HAP-1 (cell line): ENCODE results near the gene SHISA5.
"Not testable (repeated sequence)": the region's sequence is repeated elsewhere in the genome, so short reads cannot be mapped to it uniquely, and the experiment has no call there.

ENCODE experiments used
- DNase-seq, 2 experiments: peaks; one replicate each; pipeline ENCODE4 v3.0.0-alpha.2; 2016 to 2020; ENCODE audit warnings: low spot score in 2 of 2
- H3K27me3 ChIP-seq: fragments of 250-450 bp; sonication (Bioruptor Pico); 2 replicates; pipeline ENCODE4 v1.5.1; 2020; ENCODE audit warnings: low read depth, mild to moderate bottlenecking, moderate library complexity
- H3K36me3 ChIP-seq: fragments of 250-450 bp; sonication (Bioruptor Pico); replicated peaks from 2 replicates; pipeline ENCODE4 v1.5.1; 2020; ENCODE audit warnings: mild to moderate bottlenecking
- H3K4me1 ChIP-seq: fragments of 250-450 bp; sonication (Bioruptor Pico); 2 replicates; pipeline ENCODE4 v1.5.1; 2020; ENCODE audit warnings: mild to moderate bottlenecking
- H3K4me3 ChIP-seq: fragments of 250-450 bp; sonication (Bioruptor Pico); 2 replicates; pipeline ENCODE4 v1.5.1; 2020; ENCODE audit warnings: mild to moderate bottlenecking, moderate library complexity
- H3K9me3 ChIP-seq: fragments of 250-450 bp; sonication (Bioruptor Pico); 2 replicates; pipeline ENCODE4 v1.5.1; 2020; ENCODE audit warnings: mild to moderate bottlenecking, moderate library complexity
- in situ Hi-C: fragments of 300-500 bp; cut with MboI; formaldehyde crosslinking; loops from 3 replicates; pipeline ENCODE4 v1.14.3; 2020; ENCODE audit warnings: low sequenced_read_pairs, inconsistent platforms, mixed read lengths

SHISA5 gene

DNA sequence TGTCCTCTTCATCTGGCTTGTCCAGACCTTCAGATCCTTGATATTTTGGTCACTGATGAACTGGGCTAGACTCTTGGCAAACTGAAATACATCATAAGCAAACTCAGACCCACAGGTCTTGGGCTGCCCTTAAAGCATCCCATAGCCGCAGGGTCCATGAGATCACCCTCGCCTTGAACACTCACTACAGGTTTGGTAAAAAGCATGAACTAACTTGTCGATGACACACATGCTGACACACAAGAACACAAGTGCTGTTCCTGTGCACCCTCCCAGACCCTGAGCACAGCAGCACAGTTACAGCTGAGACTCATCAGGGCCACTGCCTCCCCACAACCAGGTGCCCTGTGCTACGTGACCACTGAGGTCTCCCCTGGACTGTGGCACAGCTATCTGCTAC, 31.6 kb upstream of the SHISA5 start:
- DNase-seq = no peak
- Histone ChIP-seq H3K4me3 (no peak overlapping the region), H3K4me1 (peaks cover 4% of the 10 kb centered on the region), H3K36me3 (no peaks in the 10 kb centered on the region), H3K9me3 (no peaks in the 10 kb centered on the region), H3K27me3 (no peaks in the 10 kb centered on the region)
- in situ Hi-C loops = no loop called here

DNA sequence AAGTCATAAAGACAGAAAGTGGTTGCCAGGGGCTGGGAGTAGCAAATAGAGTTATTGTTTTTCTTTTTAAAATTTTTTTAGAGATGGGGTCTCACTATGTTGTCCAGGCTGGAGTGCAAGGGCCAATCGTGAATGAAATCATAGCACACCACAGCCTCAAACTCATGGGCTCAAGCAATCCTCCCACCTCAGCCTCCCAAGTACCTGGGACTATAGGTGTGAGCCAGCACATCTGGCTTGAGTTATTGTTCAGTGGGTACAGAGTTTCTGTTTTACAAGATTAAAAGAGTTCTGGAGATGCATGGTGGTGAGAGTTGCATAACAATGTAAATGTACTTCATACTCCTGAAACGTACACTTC, 29.0 kb upstream of the SHISA5 start:
- Histone ChIP-seq H3K9me3 (no peaks in the 10 kb centered on the region), H3K4me1 (peaks cover 4% of the 10 kb centered on the region), H3K27me3 (no peaks in the 10 kb centered on the region), H3K4me3 (no peak overlapping the region), H3K36me3 (no peaks in the 10 kb centered on the region)
- DNase-seq = peak in 1 of 2 experiments; percentile 11
- in situ Hi-C loops = no loop called here

DNA sequence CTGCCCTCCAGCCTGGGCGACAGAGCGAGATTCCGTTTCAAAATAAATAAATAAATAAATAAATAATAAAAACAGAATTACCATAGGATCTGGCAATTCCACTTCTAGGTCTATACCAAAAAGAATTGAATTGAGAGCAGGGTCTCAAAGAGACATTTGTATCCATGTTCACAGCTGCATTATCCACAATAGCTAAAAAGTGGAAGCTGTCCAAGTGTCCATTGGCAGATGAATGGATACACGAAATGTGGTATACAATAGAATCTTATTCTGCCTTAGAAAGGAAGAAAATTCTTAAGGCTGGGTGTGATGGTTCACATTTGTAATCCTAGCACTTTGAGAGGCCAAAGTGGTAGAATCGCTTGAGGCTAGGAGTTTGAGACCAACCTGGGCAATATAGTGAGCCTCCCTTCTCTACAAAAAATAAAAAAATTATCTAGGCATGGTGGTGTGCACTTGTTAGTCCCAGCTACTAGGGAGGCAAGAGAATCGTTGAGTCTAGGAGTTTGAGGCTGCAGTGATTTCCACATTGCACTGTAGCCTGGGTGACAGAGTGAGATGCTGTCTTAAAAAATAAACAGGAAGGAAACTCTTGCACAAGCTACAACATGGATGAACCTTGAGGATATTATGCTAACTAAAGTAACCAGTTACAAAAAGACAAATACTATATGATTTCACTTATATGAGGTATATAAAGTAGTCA, 28.4 kb upstream of the SHISA5 start:
- Histone ChIP-seq H3K36me3 (no peaks in the 10 kb centered on the region), H3K9me3 (no peaks in the 10 kb centered on the region), H3K27me3 (no peaks in the 10 kb centered on the region), H3K4me3 (no peak overlapping the region), H3K4me1 (peaks cover 4% of the 10 kb centered on the region)
- DNase-seq = no peak
- in situ Hi-C loops = no loop called here

DNA sequence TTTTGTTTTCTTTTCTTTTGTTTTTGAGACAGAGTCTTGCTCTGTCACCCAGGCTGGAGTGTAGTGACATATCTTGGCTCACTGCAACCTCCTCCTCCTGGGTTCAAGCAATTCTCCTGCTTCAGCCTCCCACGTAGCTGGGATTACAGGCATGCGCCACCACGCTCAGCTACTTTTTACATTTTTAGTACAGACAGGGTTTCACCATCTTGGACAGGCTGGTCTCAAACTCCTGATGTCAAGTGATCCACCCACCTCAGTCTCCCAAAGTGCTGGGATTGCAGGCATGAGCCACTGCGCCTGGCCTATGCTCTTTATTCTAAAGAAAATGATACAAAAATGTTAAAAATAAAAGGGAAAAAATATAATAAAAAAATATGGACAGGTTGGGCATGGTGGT, 26.7 kb upstream of the SHISA5 start:
- in situ Hi-C loops, DNase-seq, H3K27me3 ChIP-seq, H3K4me3 ChIP-seq, H3K9me3 ChIP-seq, H3K36me3 ChIP-seq, H3K4me1 ChIP-seq: not testable (repeated sequence)

DNA sequence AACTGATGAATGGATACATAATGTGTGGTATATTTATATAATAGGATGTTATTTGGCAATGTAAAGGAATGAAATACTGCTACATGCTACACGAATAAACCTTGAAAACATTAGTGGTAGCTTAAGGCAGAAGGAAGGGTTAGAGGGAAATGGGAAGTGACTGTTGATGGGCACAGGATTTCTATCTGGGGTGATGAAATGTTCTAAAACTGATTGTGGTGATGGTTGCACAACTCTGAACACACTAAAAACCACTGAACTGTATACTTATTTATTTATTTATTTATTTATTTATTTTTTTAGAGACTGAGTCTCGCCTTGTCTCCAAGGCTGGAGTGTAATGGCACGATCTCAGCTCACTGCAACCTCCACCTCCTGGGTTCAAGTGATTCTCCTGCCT, 24.8 kb upstream of the SHISA5 start:
- Histone ChIP-seq H3K4me3 (no peak overlapping the region), H3K27me3 (no peaks in the 10 kb centered on the region), H3K36me3 (no peaks in the 10 kb centered on the region), H3K4me1 (peaks cover 4% of the 10 kb centered on the region), H3K9me3 (no peaks in the 10 kb centered on the region)
- no peak for DNase-seq
- in situ Hi-C loops = no loop called here

DNA sequence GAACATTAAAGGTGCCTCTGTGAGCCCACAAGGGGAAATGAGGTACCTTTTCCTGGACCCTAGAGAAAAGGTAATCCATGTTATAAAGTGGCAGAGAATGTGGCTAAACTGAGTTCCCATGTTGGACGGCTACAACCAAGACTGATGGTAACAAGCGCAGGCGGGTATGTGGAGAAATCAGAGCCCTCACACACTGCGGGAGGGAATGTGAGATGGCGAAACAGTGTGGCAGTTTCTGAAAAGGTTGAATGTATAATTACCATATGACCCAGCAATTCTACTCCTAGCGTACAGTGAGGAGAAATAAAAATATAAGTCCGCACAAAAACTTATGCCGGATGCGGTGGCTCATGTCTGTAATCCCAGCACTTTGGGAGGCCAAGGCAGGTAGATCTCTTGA, 24.1 kb upstream of the SHISA5 start:
- Histone ChIP-seq H3K27me3 (no peaks in the 10 kb centered on the region), H3K4me3 (no peak overlapping the region), H3K4me1 (peaks cover 4% of the 10 kb centered on the region), H3K9me3 (no peaks in the 10 kb centered on the region), H3K36me3 (no peaks in the 10 kb centered on the region)
- no peak for DNase-seq
- in situ Hi-C loops = no loop called here

DNA sequence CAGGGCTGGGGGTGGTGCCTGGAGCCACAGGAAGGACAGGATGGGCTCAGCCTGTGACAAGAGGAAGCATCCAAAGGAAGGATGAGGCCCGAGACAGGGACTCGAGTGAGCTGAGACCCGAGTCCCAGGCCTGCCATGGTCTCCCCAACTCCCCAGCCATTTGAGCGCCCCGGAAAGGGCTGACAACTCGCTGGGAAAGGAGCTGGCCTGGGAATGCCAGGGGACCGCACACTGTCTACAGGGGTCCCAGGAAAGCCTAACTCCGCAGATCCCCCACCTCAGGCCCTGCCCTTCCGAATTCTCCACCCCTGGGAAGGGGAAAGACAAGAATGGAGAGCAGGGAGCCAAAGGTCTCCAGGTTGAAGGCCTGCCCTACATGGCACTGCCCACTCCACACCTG, 21.0 kb upstream of the SHISA5 start:
- no peak for DNase-seq
- Histone ChIP-seq H3K4me3 (no peak overlapping the region), H3K27me3 (no peaks in the 10 kb centered on the region), H3K9me3 (no peaks in the 10 kb centered on the region), H3K36me3 (no peaks in the 10 kb centered on the region), H3K4me1 (no peaks in the 10 kb centered on the region)
- in situ Hi-C loops = no loop called here

DNA sequence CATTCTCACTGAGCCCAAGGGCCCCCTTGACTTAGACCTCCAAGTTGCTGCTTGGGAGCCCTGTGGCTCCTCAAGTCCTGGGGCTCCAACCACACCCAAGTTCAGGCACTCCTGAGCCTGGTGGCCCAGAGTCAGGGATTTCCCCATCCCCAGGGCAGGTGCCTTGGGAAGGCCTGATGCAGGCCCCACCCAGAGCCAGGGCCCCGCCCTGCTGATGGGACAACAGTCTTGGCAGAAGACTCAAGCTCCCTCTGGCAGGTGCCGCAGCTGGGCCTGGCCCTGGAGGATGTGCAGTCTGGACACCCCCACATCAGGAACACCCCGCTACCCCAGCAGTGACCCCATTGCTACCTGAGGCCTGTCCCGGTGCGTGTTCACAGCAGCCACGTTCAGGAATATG, 17.7 kb upstream of the SHISA5 start:
- in situ Hi-C loops = no loop called here
- Histone ChIP-seq H3K36me3 (no peaks in the 10 kb centered on the region), H3K27me3 (no peaks in the 10 kb centered on the region), H3K9me3 (no peaks in the 10 kb centered on the region), H3K4me1 (no peaks in the 10 kb centered on the region), H3K4me3 (no peak overlapping the region)
- no peak for DNase-seq

DNA sequence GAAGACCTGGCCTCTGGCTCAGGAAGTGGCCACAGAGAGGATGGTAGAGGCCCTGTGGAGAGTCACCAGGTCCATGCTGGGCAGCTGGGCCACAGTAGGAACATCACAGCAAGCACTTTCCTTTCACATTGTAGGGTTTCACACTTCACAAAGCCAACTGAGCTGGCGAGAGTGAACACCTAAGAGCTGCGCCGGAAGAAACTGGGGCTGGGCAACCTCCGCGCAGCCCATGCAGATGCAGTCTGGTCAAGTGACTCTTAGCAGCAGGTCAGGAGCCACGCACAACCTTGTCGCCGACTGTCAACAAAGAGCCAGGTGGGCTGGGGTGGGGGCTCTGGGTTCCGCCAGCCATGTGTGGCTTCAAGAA, 15.3 kb upstream of the SHISA5 start:
- Histone ChIP-seq H3K9me3 (no peaks in the 10 kb centered on the region), H3K36me3 (no peaks in the 10 kb centered on the region), H3K4me1 (no peaks in the 10 kb centered on the region), H3K27me3 (no peaks in the 10 kb centered on the region), H3K4me3 (no peak overlapping the region)
- DNase-seq = no peak
- in situ Hi-C loops = no loop called here

DNA sequence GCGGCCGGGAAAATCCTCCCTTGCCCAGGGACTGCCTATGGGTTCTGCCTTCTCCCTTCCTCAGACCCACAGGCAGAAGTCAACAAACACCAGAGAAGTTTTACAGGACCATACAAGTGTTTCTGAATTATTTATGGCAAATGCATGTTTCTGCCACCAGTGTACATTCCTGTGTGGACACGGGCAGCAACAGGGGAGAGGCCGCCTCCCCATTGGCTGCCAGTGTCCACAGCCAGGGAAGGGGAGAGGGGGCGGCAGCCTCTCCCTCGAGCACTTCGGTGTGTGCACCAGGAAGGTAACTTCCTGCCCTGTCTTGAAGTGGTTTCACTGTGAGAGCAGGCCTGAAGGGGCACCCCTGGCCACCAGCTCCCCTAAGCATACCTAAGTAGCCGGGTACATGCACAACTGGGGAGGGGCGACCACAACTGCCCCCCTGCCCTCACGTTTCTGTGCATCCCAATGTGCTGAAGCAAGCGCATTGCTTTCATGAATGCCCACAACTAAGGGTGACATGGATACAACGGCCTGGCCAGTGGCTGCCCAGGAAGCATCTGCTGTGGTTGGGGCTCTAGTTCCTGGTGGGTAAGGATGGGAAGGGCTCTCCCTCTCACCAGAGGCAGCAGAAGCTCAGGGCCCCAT, 14.8 kb upstream of the SHISA5 start:
- H3K4me3 ChIP-seq = no peak overlapping the region
- no peaks in the 10 kb centered on the region for H3K27me3 ChIP-seq
- no peaks in the 10 kb centered on the region for H3K9me3 ChIP-seq
- no peak for DNase-seq
- no peaks in the 10 kb centered on the region for H3K4me1 ChIP-seq
- H3K36me3 ChIP-seq = no peaks in the 10 kb centered on the region
- in situ Hi-C loops = no loop called here

DNA sequence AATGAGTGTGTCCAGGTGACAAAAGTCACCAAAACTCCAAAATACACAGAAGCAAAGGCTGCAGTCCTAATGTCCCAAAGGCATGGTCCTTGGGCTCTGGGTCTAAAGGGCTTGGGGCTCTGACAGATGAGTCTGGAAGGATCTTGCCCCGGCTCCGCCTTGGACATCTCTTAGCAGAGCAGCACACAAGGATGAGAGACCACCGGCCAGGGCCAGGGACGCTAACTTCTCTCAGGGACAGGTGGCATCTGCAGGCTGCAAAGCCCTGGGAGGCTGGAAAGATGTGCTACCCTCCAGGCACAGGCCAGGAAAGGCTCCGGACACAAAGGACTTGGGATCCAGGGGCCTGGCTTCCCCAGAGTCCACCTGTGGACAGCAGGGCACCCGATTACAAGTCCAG, 14.1 kb upstream of the SHISA5 start:
- no peaks in the 10 kb centered on the region for H3K4me1 ChIP-seq
- no peak overlapping the region for H3K4me3 ChIP-seq
- no peaks in the 10 kb centered on the region for H3K27me3 ChIP-seq
- in situ Hi-C loops = no loop called here
- no peaks in the 10 kb centered on the region for H3K36me3 ChIP-seq
- no peaks in the 10 kb centered on the region for H3K9me3 ChIP-seq
- no peak for DNase-seq

DNA sequence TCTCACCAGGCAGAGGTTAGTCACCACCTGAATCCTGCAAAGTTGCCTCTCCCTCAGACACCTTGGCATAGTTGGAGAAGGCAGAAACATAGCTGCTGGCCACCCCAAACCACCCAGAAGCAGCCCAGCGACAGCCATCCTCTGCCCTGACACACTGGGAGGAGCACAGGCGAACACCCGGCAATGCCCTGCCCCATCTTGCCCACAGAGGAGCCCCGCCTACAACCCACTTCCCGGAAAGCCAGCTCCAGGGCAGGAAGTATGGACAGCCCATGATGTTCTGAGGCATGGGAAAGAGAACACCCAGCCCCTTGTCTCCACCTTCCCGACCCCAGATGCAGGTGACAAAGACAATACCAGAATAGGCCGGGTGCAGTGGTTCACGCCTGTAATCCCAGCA, 12.6 kb upstream of the SHISA5 start:
- in situ Hi-C loops = no loop called here
- no peaks in the 10 kb centered on the region for H3K36me3 ChIP-seq
- DNase-seq = no peak
- no peaks in the 10 kb centered on the region for H3K9me3 ChIP-seq
- no peaks in the 10 kb centered on the region for H3K4me1 ChIP-seq
- H3K27me3 ChIP-seq = no peaks in the 10 kb centered on the region
- H3K4me3 ChIP-seq = no peak overlapping the region

DNA sequence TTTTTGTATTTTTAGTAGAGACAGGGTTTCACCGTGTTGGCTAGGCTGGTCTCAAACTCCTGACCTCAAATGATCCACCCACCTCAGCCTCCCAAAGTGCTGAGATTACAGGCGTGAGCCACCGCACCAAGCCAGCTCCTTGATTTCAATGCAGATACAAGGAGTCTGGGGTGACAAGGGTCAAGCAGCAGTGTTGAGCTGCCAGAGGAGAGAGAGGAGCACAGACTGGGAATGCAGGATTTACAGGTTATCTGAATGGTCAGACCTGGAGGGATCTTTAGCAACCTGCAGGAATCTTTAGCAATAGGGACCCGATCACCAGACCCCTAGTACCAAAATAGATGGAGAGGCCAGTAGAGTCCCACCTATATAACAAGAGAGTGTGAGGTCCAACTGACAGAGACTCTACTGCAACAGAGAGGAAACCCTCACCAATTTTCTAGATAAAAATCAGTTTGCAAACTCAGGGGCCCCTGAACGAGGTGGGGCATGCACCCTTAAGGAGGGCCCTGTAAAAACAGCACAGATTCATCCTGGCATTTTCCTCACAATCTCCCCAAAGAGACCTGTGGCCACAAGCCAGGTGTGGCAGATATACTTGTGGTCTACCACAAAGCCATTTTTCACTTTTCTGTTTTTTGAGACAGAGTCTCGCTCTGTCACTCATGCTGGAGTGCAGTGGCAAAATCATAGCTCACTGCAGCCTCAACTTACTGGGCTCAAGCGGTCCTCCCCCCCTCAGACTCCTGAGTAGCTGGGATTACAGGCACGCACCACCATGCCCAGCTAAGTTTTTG, 10.7 kb upstream of the SHISA5 start:
- Histone ChIP-seq H3K27me3 (no peaks in the 10 kb centered on the region), H3K4me1 (no peaks in the 10 kb centered on the region), H3K36me3 (no peaks in the 10 kb centered on the region), H3K9me3 (no peaks in the 10 kb centered on the region), H3K4me3 (no peak overlapping the region)
- DNase-seq = no peak
- in situ Hi-C loops = no loop called here

DNA sequence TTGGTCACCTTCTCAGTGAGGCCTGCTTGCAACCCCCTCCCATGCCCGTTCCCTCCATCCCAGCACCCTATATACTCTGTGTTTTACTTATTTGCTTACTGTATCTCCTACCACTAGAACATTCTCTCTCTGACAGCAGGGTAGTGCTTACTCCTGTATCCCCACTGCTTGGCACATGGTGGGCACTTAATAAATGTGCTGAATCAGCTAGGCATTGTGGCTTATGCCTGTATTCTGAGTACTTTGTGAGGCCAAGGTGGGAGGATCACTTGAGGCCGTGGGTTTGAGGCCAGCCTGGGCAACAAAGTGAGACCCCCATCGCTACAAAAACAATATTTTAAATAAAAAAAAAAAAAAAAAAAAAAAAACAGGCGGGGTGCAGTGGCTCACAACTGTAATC, 7.6 kb upstream of the SHISA5 start:
- Histone ChIP-seq H3K4me3 (no peak overlapping the region), H3K4me1 (0 out of 2 replicates have a peak, but pooled peaks cover 6% of the 10 kb centered on the region), H3K27me3 (no peaks in the 10 kb centered on the region), H3K9me3 (no peaks in the 10 kb centered on the region), H3K36me3 (no peaks in the 10 kb centered on the region)
- in situ Hi-C loops = no loop called here
- DNase-seq = no peak
